ENCODE results near the gene PSD2.

PSD2 gene

DNA sequence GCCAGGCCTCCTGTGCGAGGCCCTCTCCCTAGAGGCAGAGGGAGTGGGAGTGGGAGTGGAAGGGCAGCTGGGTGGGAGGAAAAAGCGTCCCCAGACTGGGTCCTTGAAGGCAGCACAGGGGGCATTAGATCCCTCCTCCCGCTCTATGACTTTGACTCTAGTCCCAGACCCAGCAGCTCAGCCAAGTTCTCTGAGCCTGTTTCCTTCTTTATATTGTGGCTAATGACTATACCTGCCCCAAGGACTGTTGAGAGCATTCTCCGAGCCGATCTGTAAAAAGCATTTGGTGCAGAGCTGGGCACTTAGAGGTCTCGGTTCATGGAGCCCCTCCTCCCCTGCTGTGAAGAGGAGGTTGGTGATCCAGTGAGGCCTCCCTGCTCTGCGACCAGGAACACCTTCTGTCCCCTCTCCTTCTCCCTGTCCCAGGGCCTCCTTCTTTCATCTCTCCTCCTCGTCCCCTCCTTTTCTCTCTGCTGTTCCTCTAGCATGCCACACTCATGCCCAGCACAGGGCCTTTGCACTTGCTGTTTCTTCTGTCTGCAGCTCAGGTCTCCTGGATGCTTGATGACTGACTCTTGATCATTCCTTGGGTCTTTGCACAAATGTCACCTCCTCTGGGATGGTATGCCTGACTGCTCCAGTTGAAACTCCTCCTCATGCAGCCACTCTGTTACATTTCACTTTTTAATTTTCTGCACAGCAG lies 23.4 kb upstream of the PSD2 start:
- DNase-seq (ENCODE audit: low read depth): no peak
- no peak overlapping the region for H3K4me3 ChIP-seq (ENCODE audit: low read depth, low read length)
- TF ChIP-seq, protein P1, sequence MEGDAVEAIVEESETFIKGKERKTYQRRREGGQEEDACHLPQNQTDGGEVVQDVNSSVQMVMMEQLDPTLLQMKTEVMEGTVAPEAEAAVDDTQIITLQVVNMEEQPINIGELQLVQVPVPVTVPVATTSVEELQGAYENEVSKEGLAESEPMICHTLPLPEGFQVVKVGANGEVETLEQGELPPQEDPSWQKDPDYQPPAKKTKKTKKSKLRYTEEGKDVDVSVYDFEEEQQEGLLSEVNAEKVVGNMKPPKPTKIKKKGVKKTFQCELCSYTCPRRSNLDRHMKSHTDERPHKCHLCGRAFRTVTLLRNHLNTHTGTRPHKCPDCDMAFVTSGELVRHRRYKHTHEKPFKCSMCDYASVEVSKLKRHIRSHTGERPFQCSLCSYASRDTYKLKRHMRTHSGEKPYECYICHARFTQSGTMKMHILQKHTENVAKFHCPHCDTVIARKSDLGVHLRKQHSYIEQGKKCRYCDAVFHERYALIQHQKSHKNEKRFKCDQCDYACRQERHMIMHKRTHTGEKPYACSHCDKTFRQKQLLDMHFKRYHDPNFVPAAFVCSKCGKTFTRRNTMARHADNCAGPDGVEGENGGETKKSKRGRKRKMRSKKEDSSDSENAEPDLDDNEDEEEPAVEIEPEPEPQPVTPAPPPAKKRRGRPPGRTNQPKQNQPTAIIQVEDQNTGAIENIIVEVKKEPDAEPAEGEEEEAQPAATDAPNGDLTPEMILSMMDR (conservative IDR thresholded peaks at IDR 0.05; ENCODE audit: low read depth, low read length): no peak

DNA sequence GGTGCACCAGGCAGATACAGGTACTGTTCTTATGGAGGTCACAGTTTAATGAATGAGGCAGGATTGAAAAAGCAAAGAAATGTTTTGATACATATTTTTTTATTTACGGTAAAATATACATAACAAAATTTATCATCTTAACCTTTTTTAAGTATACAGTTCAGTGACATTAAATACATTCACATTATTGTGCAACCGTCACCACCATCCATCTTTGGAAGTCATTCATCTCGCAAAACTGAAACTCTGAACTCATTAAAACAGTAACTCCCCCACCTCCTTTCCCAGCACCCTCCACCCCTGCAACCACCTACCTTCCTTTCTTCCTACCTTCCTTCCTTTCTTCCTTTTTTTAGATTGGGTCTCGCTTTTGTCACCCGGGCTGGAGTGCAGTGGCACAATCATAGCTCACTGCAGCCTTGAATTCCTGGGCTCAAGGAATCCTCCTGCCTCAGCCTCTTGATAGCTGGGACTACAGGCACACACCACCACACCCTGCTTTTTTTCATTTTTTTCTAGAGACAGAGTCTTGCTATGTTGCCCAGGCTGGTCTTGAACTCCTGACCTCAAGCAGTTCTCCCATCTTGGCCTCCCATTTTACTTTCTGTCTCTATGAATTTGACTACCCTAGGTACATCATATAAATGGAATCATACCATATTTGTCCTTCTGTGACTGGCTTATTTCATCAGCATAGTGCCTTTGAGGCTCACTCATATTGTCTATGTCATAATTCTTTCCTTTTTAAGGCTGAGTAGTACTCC lies 22.5 kb upstream of the PSD2 start:
- no peak overlapping the region for H3K4me3 ChIP-seq (ENCODE audit: low read depth, low read length)
- TF ChIP-seq, protein P1 (conservative IDR thresholded peaks at IDR 0.05; ENCODE audit: low read depth, low read length): no peak
- DNase-seq (ENCODE audit: low read depth): no peak

DNA sequence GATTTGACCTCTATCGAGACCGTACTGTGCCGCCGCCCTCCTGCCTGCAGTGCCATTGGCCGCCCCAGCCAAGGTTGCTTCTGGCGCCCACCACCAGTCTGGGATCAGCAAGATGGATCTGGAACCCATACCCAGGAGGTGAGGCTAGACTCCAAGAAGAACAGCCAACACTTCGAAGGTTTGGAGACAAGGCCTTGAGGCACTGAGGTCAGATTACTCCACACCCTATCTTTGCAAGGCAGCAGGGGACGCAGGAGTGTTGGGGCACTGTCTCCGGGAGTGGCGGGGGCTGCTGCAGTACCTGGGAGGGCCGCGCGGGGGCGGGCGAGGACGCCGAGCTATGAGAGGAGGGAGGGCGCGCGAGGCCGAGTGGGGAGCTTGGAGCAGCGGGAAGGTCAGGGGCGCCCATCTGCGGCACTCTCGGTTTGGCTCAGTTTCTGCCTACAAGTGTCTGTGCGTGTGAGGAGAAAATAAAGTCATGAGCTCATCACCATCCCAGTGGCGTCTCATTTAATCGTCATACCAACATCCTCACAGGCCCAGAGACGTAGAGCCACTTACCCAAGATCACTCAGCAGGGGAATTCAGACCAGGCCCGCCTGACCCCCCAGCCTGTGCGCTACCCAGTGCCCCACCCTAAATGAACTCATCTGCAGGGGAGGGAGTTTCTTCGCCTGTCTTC lies 20.5 kb upstream of the PSD2 start:
- TF ChIP-seq, protein P1 (conservative IDR thresholded peaks at IDR 0.05; ENCODE audit: low read depth, low read length): peak; percentile 83
- no peak overlapping the region for H3K4me3 ChIP-seq (ENCODE audit: low read depth, low read length)
- DNase-seq (ENCODE audit: low read depth): peak; percentile 47

GRCh38 chr5:139775872-139776271 lies 19.7 kb upstream of the PSD2 start:
- H3K4me3 ChIP-seq (ENCODE audit: low read depth, low read length): no peak overlapping the region
- DNase-seq (ENCODE audit: low read depth): no peak
- TF ChIP-seq, protein P1 (conservative IDR thresholded peaks at IDR 0.05; ENCODE audit: low read depth, low read length): no peak

GRCh38 chr5:139776861-139777260 lies 18.7 kb upstream of the PSD2 start:
- TF ChIP-seq, protein P1 (conservative IDR thresholded peaks at IDR 0.05; ENCODE audit: low read depth, low read length): no peak
- H3K4me3 ChIP-seq (ENCODE audit: low read depth, low read length): no peak overlapping the region
- no peak for DNase-seq (ENCODE audit: low read depth)

- TF ChIP-seq, protein P1 (conservative IDR thresholded peaks at IDR 0.05; ENCODE audit: low read depth, low read length): no peak
- DNase-seq (ENCODE audit: low read depth): peak; percentile 10
- no peak overlapping the region for H3K4me3 ChIP-seq (ENCODE audit: low read depth, low read length)
These were observed 12.1 kb upstream of the PSD2 start for GRCh38 chr5:139783436-139783965.
